Astrocyte of the cerebellum (primary cell): ENCODE results near the gene EIF5B.

Experiments used
- DNase-seq: peaks from one replicate; pipeline ENCODE4 v3.0.0-alpha.2; 2011; ENCODE audit warnings: low read depth
- H3K4me3 ChIP-seq: 2 replicates; pipeline ENCODE4 v1.5.1; 2011; ENCODE audit warnings: mild to moderate bottlenecking, low read depth, low read length, moderate library complexity
- in situ Hi-C: cut with HindIII; loops from 2 replicates; pipeline ENCODE4 v1.10.0; 2017; ENCODE audit warnings: low sequenced_read_pairs
- TF ChIP-seq, protein P1 (sequence below): IDR thresholded peaks from 2 replicates; pipeline ENCODE4 v1.5.1; 2012; ENCODE audit warnings: low read length, low read depth, moderate library complexity, mild to moderate bottlenecking; ENCODE audit errors: missing control alignments

The EIF5B gene

DNA sequence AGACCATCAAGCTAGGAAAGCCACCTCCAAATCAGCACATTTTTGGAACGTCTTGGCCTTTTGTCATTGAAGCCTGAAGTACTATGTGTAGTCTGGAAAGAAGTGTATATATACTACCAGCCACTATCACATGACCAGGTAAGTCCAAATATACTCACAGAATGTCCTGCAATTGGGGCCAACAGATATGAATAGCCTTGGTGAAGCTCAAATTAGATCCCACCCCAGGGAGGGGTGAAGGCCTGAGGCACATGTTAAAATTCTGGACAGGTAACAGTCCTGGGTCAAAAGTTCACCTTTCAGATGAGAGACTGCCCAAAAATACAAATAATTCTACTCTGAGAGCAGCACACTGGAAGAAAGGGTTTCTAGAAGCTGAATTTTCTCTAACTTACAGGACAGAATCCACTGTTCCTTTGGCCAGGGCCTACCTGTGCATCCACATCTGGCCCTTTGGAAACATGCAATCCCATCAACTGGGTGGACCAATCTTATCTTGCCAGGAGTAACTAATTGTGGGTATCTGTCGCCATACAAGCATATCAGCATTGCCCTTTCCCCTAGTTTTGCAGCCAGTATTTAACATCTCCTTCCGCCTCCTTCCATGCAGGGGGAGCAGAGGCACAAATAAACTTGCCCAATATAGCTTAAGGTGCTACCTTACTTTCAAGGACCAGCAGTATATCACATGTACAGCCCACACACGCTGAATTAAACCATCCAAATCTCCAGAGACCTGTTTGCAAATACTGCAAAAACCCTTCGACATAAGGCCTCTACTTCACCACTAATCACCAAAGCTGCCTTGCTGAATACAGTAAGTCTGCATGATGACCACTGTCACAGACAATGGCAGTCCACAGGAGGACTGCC lies 67.8 kb downstream of the EIF5B start:
- TF ChIP-seq, protein P1, sequence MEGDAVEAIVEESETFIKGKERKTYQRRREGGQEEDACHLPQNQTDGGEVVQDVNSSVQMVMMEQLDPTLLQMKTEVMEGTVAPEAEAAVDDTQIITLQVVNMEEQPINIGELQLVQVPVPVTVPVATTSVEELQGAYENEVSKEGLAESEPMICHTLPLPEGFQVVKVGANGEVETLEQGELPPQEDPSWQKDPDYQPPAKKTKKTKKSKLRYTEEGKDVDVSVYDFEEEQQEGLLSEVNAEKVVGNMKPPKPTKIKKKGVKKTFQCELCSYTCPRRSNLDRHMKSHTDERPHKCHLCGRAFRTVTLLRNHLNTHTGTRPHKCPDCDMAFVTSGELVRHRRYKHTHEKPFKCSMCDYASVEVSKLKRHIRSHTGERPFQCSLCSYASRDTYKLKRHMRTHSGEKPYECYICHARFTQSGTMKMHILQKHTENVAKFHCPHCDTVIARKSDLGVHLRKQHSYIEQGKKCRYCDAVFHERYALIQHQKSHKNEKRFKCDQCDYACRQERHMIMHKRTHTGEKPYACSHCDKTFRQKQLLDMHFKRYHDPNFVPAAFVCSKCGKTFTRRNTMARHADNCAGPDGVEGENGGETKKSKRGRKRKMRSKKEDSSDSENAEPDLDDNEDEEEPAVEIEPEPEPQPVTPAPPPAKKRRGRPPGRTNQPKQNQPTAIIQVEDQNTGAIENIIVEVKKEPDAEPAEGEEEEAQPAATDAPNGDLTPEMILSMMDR, result no peak
- no peak for DNase-seq
- in situ Hi-C loops, result no loop called here
- no peak overlapping the region for H3K4me3 ChIP-seq

DNA sequence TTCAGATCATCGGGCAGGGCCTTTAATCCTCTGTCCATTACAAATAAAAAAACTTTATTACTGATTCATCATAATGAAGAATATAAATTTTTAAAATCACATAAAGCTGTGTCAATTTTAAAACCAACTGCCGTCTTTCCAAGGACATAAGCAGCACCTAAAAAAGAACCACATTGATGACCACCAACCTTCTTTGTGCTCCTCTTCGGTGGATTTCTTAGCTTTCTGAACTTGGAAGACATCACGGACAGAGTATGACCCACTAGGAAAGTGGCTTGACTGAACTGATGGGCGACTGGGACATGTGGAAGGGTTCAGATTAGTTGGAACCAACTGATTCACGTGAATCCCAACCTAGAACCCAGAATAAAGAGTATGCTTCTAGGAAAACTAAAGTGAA lies 68.9 kb downstream of the EIF5B start:
- in situ Hi-C loops, result no loop called here
- TF ChIP-seq, protein P1, result no peak
- DNase-seq, result no peak
- no peak overlapping the region for H3K4me3 ChIP-seq

DNA sequence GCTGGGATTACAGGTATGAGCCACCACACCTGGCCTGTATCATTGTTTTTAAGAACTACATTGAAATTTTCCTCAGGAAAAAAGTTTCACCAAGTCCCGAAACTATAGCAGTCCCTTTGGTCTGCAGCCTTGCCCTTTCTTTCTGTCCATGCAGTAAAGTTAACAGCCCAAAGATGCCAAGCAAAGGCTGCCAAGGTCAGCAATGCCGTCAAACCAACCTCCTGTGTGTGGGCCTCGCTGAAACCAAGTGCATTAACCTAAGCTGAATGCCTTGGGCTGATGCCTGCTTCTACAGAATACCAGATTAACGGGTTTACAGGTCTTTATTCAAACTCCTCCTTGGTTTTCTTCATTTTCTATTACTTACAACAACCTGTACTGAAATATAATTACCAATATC lies 73.1 kb downstream of the EIF5B start:
- H3K4me3 ChIP-seq, result no peak overlapping the region
- in situ Hi-C loops, result no loop called here
- TF ChIP-seq, protein P1, result no peak
- DNase-seq, result no peak

DNA sequence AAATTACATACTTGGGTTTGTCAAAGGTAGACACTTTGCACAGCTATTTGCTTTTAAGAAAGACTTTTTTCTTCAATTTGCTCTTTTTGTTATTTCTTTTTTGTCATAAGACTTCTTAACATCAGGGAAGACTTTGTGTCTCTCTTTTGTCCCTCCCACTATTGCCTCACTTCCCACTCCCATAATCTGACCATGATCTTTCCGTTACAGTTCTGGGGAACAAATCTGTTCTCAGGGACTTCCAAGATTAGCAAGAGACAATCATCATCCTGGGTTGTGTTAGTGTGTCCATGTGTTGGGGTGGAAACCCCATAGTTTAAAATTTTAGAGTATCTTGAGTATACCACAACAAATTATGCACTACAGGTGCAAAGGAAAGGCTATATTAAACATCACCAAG lies 77.4 kb downstream of the EIF5B start:
- no peak for DNase-seq
- TF ChIP-seq, protein P1, result no peak
- H3K4me3 ChIP-seq, result no peak overlapping the region
- in situ Hi-C loops, result no loop called here

DNA sequence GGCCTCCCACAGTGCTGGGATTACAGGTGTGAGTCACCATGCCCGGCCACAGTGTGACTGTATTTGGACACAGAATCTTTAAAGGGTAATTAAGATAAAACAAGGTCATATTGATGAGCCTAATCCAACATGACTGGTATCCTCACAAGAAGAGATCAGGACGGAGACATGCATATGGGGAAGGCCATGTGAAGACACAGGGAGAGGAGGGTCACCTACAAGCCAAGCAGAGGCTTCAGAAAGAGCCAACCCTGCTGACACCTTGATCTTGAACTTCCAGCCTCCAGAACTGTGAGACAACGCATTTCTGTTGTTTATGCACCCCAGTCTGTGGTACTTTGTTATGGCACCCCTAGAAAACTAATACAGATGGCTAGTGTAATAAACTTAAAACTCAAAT lies 80.2 kb downstream of the EIF5B start:
- no peak for DNase-seq
- in situ Hi-C loops, result no loop called here
- H3K4me3 ChIP-seq, result no peak overlapping the region
- TF ChIP-seq, protein P1, result no peak

DNA sequence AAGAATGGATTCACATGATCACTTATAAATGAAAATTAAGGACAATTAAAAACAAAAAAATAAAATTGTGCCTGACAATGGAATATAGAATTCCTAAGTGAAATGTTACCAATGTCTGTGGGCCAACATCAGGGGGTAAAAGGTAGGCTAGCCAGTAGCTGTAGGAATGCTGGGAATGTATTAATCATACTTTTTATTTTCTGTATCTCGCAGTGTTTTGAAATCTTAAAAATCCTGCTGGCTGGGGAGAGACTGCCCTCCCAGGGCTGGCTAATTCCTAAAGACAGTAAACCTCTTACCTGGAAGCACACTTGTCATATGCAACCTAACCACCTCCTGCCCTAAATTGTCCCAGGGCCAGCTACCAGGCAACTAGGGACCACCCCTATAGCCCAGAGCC lies 82.8 kb downstream of the EIF5B start:
- TF ChIP-seq, protein P1, result no peak
- DNase-seq, result peak; percentile 19
- in situ Hi-C loops, result no loop called here
- H3K4me3 ChIP-seq, result no peak overlapping the region
